ENCODE measurements around the gene SPARCL1. TPM values are rescaled to one million over a fixed set of nuclear protein-coding genes. Genes with fewer than 3 reads are reported as not detected.
A peak's percentile ranks its signal among the peaks of the same experiment; 100 is the strongest.

The SPARCL1 gene, protein sequence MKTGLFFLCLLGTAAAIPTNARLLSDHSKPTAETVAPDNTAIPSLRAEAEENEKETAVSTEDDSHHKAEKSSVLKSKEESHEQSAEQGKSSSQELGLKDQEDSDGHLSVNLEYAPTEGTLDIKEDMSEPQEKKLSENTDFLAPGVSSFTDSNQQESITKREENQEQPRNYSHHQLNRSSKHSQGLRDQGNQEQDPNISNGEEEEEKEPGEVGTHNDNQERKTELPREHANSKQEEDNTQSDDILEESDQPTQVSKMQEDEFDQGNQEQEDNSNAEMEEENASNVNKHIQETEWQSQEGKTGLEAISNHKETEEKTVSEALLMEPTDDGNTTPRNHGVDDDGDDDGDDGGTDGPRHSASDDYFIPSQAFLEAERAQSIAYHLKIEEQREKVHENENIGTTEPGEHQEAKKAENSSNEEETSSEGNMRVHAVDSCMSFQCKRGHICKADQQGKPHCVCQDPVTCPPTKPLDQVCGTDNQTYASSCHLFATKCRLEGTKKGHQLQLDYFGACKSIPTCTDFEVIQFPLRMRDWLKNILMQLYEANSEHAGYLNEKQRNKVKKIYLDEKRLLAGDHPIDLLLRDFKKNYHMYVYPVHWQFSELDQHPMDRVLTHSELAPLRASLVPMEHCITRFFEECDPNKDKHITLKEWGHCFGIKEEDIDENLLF
- 0.04 TPM in 1 of 2 replicates, not detected in the other for total RNA-seq (2016; rRNA removed; fragmentation: Illumina TruSeq; extraction: Trizol)
- not detected in 2 replicates for total RNA-seq (2016; cell fraction: cytosol; rRNA removed; fragmentation: Illumina TruSeq; extraction: Trizol; ENCODE audit: low read depth)
- total RNA-seq (2016; cell fraction: insoluble cytoplasmic fraction; rRNA removed; fragmentation: Illumina TruSeq; extraction: Trizol), result not detected in 2 replicates
- not detected in 2 replicates for total RNA-seq (2016; cell fraction: membrane; rRNA removed; fragmentation: Illumina TruSeq; extraction: Trizol)
- not detected in 2 replicates for total RNA-seq (2016; cell fraction: nucleus; rRNA removed; fragmentation: Illumina TruSeq; extraction: Trizol)
- not detected in 2 replicates for polyA plus RNA-seq (2011; rRNA removed)
- polyA plus RNA-seq (2011; cell fraction: cytosol; rRNA removed), result not detected in 2 replicates
- polyA plus RNA-seq (2011; cell fraction: nucleus; rRNA removed), result not detected in 2 replicates
- polyA plus RNA-seq (2012), result not detected in 2 replicates
- not detected in 2 replicates for polyA plus RNA-seq (2016; cell fraction: cytosol; fragmentation: Illumina TruSeq; extraction: Trizol; ENCODE audit: low read depth)
- polyA plus RNA-seq (2016; cell fraction: insoluble cytoplasmic fraction; fragmentation: Illumina TruSeq; extraction: Trizol; ENCODE audit: low read depth), result 0.09 TPM in 2 replicates
- not detected in 2 replicates for polyA plus RNA-seq (2016; cell fraction: membrane; fragmentation: Illumina TruSeq; extraction: Trizol; ENCODE audit: low read depth)
- polyA plus RNA-seq (2016; cell fraction: nucleus; fragmentation: Illumina TruSeq; extraction: Trizol; ENCODE audit: insufficient read depth, low read depth), result not detected in 2 replicates
- not detected in 2 replicates for polyA minus RNA-seq (2011; rRNA and poly(A)+ RNA removed; ENCODE audit: low replicate concordance)
- not detected in 2 replicates for polyA minus RNA-seq (2011; cell fraction: cytosol; rRNA and poly(A)+ RNA removed)
- polyA minus RNA-seq (2011; cell fraction: nucleus; rRNA and poly(A)+ RNA removed), result not detected in 2 replicates
- percentile 6 among the genes with signal in this experiment for Bru-seq, nascent RNA
- not detected for BruChase-seq, experiment 1, labeled RNA remaining after a 6-hour chase
- not detected for BruChase-seq, experiment 2, labeled RNA remaining after a 2-hour chase
- long read RNA-seq, experiment 1, result 0 reads
- long read RNA-seq, experiment 2, result 0 reads

DNA sequence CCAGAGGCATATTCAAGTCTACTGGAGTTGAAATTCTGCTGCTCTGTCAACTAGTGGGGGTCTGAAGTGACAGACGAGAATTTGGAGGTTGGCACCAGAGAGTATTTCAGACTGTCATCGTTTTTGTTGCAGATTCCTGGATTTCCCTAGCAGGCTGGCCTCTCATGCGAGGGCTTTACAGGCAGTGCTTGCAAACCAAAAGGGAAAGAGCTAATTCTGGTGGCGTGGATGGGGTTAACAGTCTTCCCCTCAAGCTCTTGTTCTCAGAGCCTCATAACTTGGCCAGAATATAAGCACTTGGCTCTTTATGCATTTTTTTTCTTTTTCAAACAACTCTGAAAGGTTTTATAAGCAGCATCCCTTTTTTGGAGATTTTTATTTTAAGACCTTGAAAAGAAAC is at the start of gene SPARCL1:
TSS of gene SPARCL1 (minus strand) at position 190 of the 400 bp plus-strand sequence. CDS start 29,802 bp downstream, outside the sequence.
- Histone ChIP-seq H3K4me1 (ENCODE audit: insufficient read depth, low read length) (no peaks in the 10 kb centered on the region), H3K36me3 (replicated peaks in 1 of 2; ENCODE audit: control insufficient read depth in 1 of 2, insufficient read depth in 2 of 2, low read length in 2 of 2) (no peaks in the 10 kb centered on the region), H2AFZ (ENCODE audit: low read length) (no peak within 1 kb of the TSS), H3K4me2 (ENCODE audit: low read depth, low read length) (no peak within 1 kb of the TSS), H3K4me3 (replicated peaks in 1 of 3; ENCODE audit: insufficient read depth in 1 of 3, low read depth in 2 of 3, low read length in 3 of 3) (no peak within 1 kb of the TSS), H3K9ac (ENCODE audit: insufficient read depth, low read depth, low read length) (no peak within 1 kb of the TSS), H4K20me1 (ENCODE audit: insufficient read depth, low read length) (no peaks in the 10 kb centered on the region), H3K79me2 (ENCODE audit: insufficient read depth, low read length) (no peaks in the 10 kb centered on the region), H3K9me3 (ENCODE audit: low read length) (peaks cover 10% of the 10 kb centered on the region), H3K27me3 (ENCODE audit: control insufficient read depth in 1 of 2, insufficient read depth in 2 of 2, low read length in 2 of 2) (no peaks in the 10 kb centered on the region), H3K27ac (ENCODE audit: extremely low read length, insufficient read depth, low read length) (no peak within 1 kb of the TSS)
- ChIA-PET CTCF (ENCODE audit: low intra/inter-chr PET ratio, low total read pairs) (no interaction called here), POLR2A (no interaction called here)
- no peak for TF ChIP-seq ZNF296 (CRISPR knock-in tag; conservative IDR thresholded peaks at IDR 0.05)
- no peak for TF ChIP-seq BHLHE40 (IDR thresholded peaks at IDR 0.05; ENCODE audit: low read length)
- TF ChIP-seq, protein P1, sequence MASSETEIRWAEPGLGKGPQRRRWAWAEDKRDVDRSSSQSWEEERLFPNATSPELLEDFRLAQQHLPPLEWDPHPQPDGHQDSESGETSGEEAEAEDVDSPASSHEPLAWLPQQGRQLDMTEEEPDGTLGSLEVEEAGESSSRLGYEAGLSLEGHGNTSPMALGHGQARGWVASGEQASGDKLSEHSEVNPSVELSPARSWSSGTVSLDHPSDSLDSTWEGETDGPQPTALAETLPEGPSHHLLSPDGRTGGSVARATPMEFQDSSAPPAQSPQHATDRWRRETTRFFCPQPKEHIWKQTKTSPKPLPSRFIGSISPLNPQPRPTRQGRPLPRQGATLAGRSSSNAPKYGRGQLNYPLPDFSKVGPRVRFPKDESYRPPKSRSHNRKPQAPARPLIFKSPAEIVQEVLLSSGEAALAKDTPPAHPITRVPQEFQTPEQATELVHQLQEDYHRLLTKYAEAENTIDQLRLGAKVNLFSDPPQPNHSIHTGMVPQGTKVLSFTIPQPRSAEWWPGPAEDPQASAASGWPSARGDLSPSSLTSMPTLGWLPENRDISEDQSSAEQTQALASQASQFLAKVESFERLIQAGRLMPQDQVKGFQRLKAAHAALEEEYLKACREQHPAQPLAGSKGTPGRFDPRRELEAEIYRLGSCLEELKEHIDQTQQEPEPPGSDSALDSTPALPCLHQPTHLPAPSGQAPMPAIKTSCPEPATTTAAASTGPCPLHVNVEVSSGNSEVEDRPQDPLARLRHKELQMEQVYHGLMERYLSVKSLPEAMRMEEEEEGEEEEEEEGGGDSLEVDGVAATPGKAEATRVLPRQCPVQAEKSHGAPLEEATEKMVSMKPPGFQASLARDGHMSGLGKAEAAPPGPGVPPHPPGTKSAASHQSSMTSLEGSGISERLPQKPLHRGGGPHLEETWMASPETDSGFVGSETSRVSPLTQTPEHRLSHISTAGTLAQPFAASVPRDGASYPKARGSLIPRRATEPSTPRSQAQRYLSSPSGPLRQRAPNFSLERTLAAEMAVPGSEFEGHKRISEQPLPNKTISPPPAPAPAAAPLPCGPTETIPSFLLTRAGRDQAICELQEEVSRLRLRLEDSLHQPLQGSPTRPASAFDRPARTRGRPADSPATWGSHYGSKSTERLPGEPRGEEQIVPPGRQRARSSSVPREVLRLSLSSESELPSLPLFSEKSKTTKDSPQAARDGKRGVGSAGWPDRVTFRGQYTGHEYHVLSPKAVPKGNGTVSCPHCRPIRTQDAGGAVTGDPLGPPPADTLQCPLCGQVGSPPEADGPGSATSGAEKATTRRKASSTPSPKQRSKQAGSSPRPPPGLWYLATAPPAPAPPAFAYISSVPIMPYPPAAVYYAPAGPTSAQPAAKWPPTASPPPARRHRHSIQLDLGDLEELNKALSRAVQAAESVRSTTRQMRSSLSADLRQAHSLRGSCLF (CRISPR knock-in tag; IDR thresholded peaks at IDR 0.05; ENCODE audit: borderline replicate concordance), result no peak
- 18% methylated on average over 4 of the region's 4 CpGs for WGBS (ENCODE audit: low lambda C conversion rate)
- intact Hi-C loops (cut with micrococcal nuclease; ENCODE audit: unreplicated experiment) (no loop called here), in situ Hi-C loops (cut with HindIII; ENCODE audit: extremely low pct_ligation_motif_present, low pct_unique_long_range_greater_than_20kb) (loop anchor here (25.0 kb wide), 1 partner anchor 458 kb away; the partner anchor contains the start of gene SPP1)
- no peak for FAIRE-seq
- no peak for DNase-seq (ENCODE audit: low spot score)
- no TSS peak for BruUV-seq (replicated peaks)
- no peak for ATAC-seq
